Measurements from ENCODE around the gene GALNT4.

The GALNT4 gene

GRCh38 chr12:89476232-89476631, 48.4 kb downstream of the GALNT4 start:
- H3K36me3 ChIP-seq (ENCODE audit: control insufficient read depth, low read length), result no peaks in the 10 kb centered on the region
- H3K4me3 ChIP-seq (ENCODE audit: low read length), result no peak overlapping the region
- no peaks in the 10 kb centered on the region for H3K79me2 ChIP-seq (ENCODE audit: control insufficient read depth, low read length)
- H3F3A ChIP-seq (ENCODE audit: control insufficient read depth, insufficient read depth), result no peaks in the 10 kb centered on the region
- H3K9me3 ChIP-seq (ENCODE audit: control insufficient read depth, insufficient read depth, low read length), result no peaks in the 10 kb centered on the region
- no peaks in the 10 kb centered on the region for H3K9me2 ChIP-seq (replicated peaks; ENCODE audit: control insufficient read depth, low read length)
- no peaks in the 10 kb centered on the region for H3K27me3 ChIP-seq (ENCODE audit: control insufficient read depth, low read length)
- H4K20me1 ChIP-seq (ENCODE audit: control insufficient read depth, insufficient read depth, low read depth, low read length), result no peaks in the 10 kb centered on the region
- no peak overlapping the region for H3K27ac ChIP-seq (ENCODE audit: low read depth, low read length)
- TF ChIP-seq CTCF (IDR thresholded peaks at IDR 0.05; ENCODE audit: low read depth, low read length, poor library complexity, severe bottlenecking) (no peak), EZH2phosphoT487 (IDR thresholded peaks at IDR 0.05; ENCODE audit: borderline replicate concordance, low read length) (no peak)
- H3K4me2 ChIP-seq (ENCODE audit: low read length), result no peak overlapping the region
- no peaks in the 10 kb centered on the region for H3K4me1 ChIP-seq (ENCODE audit: control insufficient read depth, low read length)

- no peaks in the 10 kb centered on the region for H3K36me3 ChIP-seq (ENCODE audit: control insufficient read depth, low read length)
- H4K20me1 ChIP-seq (ENCODE audit: control insufficient read depth, insufficient read depth, low read depth, low read length), result no peaks in the 10 kb centered on the region
- no peak overlapping the region for H3K4me2 ChIP-seq (ENCODE audit: low read length)
- H3K9me2 ChIP-seq (replicated peaks; ENCODE audit: control insufficient read depth, low read length), result no peaks in the 10 kb centered on the region
- TF ChIP-seq EZH2phosphoT487 (IDR thresholded peaks at IDR 0.05; ENCODE audit: borderline replicate concordance, low read length) (no peak), CTCF (IDR thresholded peaks at IDR 0.05; ENCODE audit: low read depth, low read length, poor library complexity, severe bottlenecking) (no peak)
- no peaks in the 10 kb centered on the region for H3K4me1 ChIP-seq (ENCODE audit: control insufficient read depth, low read length)
- H3K79me2 ChIP-seq (ENCODE audit: control insufficient read depth, low read length), result no peaks in the 10 kb centered on the region
- no peaks in the 10 kb centered on the region for H3K9me3 ChIP-seq (ENCODE audit: control insufficient read depth, insufficient read depth, low read length)
- H3K27ac ChIP-seq (ENCODE audit: low read depth, low read length), result no peak overlapping the region
- no peaks in the 10 kb centered on the region for H3F3A ChIP-seq (ENCODE audit: control insufficient read depth, insufficient read depth)
- no peak overlapping the region for H3K4me3 ChIP-seq (ENCODE audit: low read length)
- H3K27me3 ChIP-seq (ENCODE audit: control insufficient read depth, low read length), result no peaks in the 10 kb centered on the region
These were observed 49.2 kb downstream of the GALNT4 start for GRCh38 chr12:89475203-89475990.

DNA sequence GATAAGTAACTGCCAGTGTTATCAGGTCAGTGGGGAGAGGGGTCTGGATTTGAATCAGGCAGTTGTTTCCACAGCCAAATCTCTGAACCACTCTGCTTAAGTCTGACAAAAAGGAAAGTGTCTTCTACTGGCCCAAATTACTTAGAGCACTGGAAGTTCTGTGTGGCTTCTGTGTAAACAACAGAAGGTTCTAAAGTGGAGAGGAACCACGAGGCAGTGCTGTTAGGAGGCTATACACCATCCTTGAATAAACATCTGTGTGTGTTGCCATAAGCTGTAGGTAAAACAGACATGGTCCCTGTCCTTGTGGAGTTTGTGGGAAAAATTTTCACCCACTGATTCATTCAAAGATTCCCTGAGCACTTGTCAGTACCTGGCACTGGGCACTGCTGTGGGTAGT, 50.0 kb downstream of the GALNT4 start:
- no peaks in the 10 kb centered on the region for H3K27me3 ChIP-seq (ENCODE audit: control insufficient read depth, low read length)
- no peak for TF ChIP-seq EZH2phosphoT487 (IDR thresholded peaks at IDR 0.05; ENCODE audit: borderline replicate concordance, low read length)
- TF ChIP-seq CTCF (IDR thresholded peaks at IDR 0.05; ENCODE audit: low read depth, low read length, poor library complexity, severe bottlenecking), result no peak
- H3K4me2 ChIP-seq (ENCODE audit: low read length), result no peak overlapping the region
- no peaks in the 10 kb centered on the region for H3K4me1 ChIP-seq (ENCODE audit: control insufficient read depth, low read length)
- H3K9me3 ChIP-seq (ENCODE audit: control insufficient read depth, insufficient read depth, low read length), result no peaks in the 10 kb centered on the region
- no peaks in the 10 kb centered on the region for H3F3A ChIP-seq (ENCODE audit: control insufficient read depth, insufficient read depth)
- H3K36me3 ChIP-seq (ENCODE audit: control insufficient read depth, low read length), result no peaks in the 10 kb centered on the region
- no peaks in the 10 kb centered on the region for H3K9me2 ChIP-seq (replicated peaks; ENCODE audit: control insufficient read depth, low read length)
- no peak overlapping the region for H3K27ac ChIP-seq (ENCODE audit: low read depth, low read length)
- H3K4me3 ChIP-seq (ENCODE audit: low read length), result no peak overlapping the region
- H3K79me2 ChIP-seq (ENCODE audit: control insufficient read depth, low read length), result no peaks in the 10 kb centered on the region
- H4K20me1 ChIP-seq (ENCODE audit: control insufficient read depth, insufficient read depth, low read depth, low read length), result no peaks in the 10 kb centered on the region
